Measurements from ENCODE around the gene RALGPS2.
"Not testable (repeated sequence)": the region's sequence is repeated elsewhere in the genome, so short reads cannot be mapped to it uniquely, and the experiment has no call there.

RALGPS2 gene

GRCh38 chr1:178942285-178943198 is 217.5 kb downstream of the RALGPS2 start:
- DNase-seq (ENCODE audit: low spot score), result no peak

- DNase-seq (ENCODE audit: low spot score), result no peak
Observed at GRCh38 chr1:178944729-178945128, 219.7 kb downstream of the RALGPS2 start.

- DNase-seq (ENCODE audit: low spot score), result no peak
Observed at GRCh38 chr1:178945763-178946266, 220.8 kb downstream of the RALGPS2 start.

GRCh38 chr1:178946416-178946815 is 221.4 kb downstream of the RALGPS2 start:
- DNase-seq (ENCODE audit: low spot score), result no peak

GRCh38 chr1:178946855-178947676 is 222.0 kb downstream of the RALGPS2 start:
- DNase-seq (ENCODE audit: low spot score), result no peak

- DNase-seq (ENCODE audit: low spot score), result no peak
Observed at GRCh38 chr1:178947677-178947981, 222.6 kb downstream of the RALGPS2 start.

- DNase-seq (ENCODE audit: low spot score), result no peak
Observed at GRCh38 chr1:178948676-178949075, 223.6 kb downstream of the RALGPS2 start.

GRCh38 chr1:178949866-178950265 is 224.8 kb downstream of the RALGPS2 start:
- not testable (repeated sequence) for DNase-seq (ENCODE audit: low spot score)

- no peak for DNase-seq (ENCODE audit: low spot score)
Observed at GRCh38 chr1:178951600-178951999, 226.6 kb downstream of the RALGPS2 start.

- DNase-seq (ENCODE audit: low spot score), result no peak
Observed at GRCh38 chr1:178953034-178953433, 228.0 kb downstream of the RALGPS2 start.

- no peak for DNase-seq (ENCODE audit: low spot score)
Observed at GRCh38 chr1:178953538-178954324, 228.7 kb downstream of the RALGPS2 start.

- DNase-seq (ENCODE audit: low spot score), result no peak
Observed at GRCh38 chr1:178954325-178954690, 229.3 kb downstream of the RALGPS2 start.

GRCh38 chr1:178954937-178955336 is 229.9 kb downstream of the RALGPS2 start:
- DNase-seq (ENCODE audit: low spot score), result no peak

- DNase-seq (ENCODE audit: low spot score), result no peak
Observed at GRCh38 chr1:178955391-178955954, 230.4 kb downstream of the RALGPS2 start.

- no peak for DNase-seq (ENCODE audit: low spot score)
Observed at GRCh38 chr1:178958491-178958890, 233.4 kb downstream of the RALGPS2 start.

- DNase-seq (ENCODE audit: low spot score), result no peak
Observed at GRCh38 chr1:178959543-178960460, 234.8 kb downstream of the RALGPS2 start.

- DNase-seq (ENCODE audit: low spot score), result no peak
Observed at GRCh38 chr1:178960482-178961240, 235.6 kb downstream of the RALGPS2 start.

GRCh38 chr1:178961331-178961730 is 236.3 kb downstream of the RALGPS2 start:
- DNase-seq (ENCODE audit: low spot score), result no peak

- DNase-seq (ENCODE audit: low spot score), result no peak
Observed at GRCh38 chr1:178961868-178962267, 236.8 kb downstream of the RALGPS2 start.
